Endometrium (tissue), 2 donors: ENCODE measurements around the gene KIT.
"Not testable (repeated sequence)": the region's sequence is repeated elsewhere in the genome, so short reads cannot be mapped to it uniquely, and the experiment has no call there.

ENCODE experiments used
- FAIRE-seq: peaks from 2 replicates; lab custom pipeline; 2012; peaks lifted over from hg19 to GRCh38; lab: Jason Lieb, UNC
- donor health status: control.
- donor health status: control.

Gene KIT

DNA sequence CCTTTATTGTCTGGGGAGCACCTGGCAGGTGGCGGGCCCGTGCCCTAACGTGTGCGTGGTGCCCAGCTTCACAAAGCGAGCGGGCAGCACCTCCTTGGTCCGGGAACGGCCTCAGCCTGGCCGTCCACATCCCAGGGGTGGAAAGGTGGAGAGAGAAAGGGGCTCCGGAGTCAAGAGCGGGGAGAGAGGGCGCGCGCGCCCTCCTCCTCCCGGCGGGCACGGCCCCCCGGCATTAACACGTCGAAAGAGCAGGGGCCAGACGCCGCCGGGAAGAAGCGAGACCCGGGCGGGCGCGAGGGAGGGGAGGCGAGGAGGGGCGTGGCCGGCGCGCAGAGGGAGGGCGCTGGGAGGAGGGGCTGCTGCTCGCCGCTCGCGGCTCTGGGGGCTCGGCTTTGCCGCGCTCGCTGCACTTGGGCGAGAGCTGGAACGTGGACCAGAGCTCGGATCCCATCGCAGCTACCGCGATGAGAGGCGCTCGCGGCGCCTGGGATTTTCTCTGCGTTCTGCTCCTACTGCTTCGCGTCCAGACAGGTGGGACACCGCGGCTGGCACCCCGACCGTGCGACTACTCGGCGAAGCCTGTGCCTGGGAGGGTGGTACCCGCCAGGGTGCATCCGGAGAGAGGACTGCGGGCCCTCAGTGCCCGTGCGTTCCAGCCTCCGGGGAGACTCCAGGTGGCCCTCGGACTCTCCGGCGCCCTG lies at the start of gene KIT:
TSS of gene KIT (plus strand) at position 407 of the 701 bp plus-strand sequence. CDS start at position 465, 58 bp downstream.
- FAIRE-seq, result no peak

DNA sequence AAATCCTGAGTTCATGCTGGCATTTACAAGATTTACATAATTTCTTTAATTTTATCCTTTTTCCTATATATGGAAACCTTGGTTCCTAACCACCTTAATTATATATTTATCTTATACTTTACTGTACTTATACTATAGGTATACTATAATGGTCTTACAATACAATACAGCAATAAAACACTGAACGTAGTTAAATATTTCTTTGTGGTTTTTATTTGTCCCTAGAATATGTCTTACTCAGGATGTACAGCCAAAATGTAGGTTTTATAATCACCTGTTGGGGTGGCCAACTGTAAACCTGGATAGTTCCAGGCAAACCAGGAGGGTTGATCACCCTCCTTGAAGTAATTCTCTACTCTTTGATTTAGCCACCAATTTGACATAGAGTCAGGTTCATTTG lies 48.4 kb upstream of the KIT start:
- no peak for FAIRE-seq

DNA sequence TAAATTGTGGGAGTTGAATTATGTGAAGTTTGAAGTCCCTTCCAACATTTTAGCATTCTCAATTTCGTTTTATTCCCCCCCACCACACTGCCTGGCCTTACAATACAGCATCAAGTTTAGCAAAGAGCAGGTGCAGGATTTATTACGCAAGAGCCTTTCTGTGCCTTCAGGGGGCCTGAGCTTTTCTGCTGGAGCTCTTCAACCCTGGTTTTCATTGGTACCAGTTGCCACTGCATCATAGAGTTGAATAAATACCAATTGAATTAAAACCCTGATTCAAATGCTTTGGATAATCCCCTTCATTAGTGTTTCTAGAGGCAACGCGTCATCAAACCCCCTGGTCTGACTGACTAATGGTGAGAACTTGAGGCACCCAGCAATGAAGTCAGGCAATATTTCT lies 43.6 kb upstream of the KIT start:
- no peak for FAIRE-seq

DNA sequence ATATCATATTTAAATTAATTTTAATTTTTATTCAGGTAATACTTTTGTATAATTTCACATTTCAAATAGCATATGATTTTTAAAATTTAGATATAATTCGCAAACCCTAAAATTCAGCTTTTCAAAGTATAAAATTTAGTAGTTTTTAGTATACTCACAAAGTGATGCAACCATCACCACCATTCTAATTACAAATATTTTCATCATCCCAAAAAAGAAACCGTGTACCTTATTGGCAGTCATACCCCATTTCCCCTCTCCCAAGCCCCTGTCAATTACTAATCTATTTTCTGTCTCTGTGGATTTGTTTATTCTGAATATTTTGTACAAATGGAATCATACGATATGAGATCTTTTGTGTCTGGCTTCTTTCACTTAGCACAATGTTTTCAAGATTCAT lies 37.0 kb upstream of the KIT start:
- no peak for FAIRE-seq

DNA sequence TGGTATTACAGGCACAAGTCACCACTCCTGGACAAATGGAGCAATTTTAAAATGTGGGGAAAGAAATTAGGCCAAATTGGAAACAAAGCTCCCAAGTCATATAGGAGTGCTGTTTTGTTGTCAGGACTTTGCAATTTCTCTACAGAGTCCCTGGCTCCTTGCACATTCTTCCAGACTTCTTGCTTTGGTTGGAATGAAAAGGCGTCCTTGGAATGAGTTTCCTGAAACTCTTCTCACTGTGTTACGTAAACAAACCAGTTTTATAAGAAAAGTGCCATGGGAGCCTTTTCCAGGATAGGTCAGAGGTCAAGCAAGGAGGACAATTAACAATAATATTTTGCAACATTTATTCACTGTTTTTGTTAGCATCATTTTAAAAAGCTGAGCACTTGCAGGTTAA lies 32.4 kb upstream of the KIT start:
- peak; percentile 78 for FAIRE-seq

DNA sequence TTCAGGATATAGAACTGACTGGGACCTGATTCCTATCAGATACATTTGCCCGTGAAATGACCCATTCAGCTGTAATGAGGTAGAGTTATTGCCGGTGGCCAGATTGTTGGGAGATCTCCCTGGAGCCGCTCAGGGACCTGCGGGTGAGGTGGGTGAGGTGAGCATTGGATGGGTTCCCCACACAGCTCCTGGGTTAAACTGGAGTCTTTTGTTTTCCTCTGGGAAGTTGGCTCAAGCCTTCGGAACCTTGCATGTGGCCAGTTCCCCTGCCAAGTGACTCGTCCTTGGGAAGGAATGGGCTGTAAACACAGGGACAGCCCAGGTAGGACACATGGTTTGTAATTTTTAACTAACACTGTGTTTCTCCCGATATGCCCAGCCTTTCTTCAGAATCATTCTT lies 31.6 kb upstream of the KIT start:
- no peak for FAIRE-seq

DNA sequence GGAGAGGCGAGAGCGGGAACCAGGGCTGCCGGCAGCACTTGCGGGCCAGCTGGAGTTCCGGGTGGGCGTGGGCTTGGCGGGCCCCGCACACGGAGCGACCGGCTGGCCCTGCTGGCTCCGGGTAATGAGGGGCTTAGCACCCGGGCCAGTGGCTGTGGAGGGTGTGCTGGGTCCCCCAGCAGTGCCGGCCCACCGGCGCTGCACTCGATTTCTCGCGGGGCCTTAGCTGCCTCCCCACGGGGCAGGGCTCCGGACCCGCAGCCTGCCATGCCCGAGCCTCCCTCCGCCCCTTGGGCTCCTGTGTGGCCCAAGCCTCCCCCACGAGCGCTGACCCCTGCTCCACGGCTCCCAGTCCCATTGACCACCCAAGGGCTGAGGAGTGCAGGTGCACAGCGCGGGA lies 25.2 kb upstream of the KIT start:
- FAIRE-seq, result no peak

DNA sequence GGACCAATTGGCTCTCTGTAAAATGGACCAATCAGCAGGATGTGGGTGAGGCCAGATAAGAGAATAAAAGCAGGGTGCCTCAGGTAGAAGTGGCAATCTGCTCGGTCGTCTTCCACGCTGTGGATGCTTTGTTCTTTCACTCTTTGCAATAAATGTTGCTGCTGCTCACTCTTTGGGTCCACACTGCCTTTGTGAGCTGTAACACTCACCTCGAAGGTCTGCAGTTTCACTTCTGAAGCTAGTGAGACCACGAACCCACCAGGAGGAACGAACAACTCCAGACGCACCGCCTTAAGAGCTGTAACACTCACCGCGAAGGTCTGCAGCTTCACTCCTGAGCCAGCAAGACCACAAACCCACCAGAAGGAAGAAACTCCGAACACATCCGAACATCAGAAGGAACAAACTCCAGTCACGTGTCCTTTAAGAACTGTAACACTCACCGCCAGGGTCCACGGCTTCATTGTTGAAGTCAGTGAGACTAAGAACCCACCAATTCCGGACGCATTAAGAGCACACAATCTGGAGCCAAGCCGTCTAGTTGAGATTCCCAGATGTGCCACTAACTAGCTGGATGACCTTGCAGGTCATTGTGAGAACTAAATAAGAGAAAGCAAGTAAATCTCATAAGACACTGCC lies 24.5 kb upstream of the KIT start:
- FAIRE-seq, result not testable (repeated sequence)

DNA sequence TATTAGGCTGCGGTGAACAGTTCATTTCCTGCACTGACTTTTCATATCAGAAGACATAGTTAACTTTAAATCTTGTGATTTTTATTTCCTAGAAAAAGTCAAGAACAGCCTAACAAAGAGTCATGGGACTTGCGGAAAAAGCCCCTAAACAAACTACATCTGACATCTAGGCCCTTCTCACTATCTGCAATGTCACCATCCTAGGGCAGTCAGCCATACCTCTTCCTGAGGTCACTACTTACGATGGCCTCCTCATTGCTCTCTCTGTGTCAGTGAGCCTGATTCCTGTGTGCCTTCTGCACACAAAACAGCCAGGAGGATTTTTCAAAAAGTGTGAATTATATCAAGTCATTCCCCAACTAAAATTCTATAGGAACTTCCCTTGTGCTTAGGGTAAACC lies 22.4 kb upstream of the KIT start:
- FAIRE-seq, result no peak

DNA sequence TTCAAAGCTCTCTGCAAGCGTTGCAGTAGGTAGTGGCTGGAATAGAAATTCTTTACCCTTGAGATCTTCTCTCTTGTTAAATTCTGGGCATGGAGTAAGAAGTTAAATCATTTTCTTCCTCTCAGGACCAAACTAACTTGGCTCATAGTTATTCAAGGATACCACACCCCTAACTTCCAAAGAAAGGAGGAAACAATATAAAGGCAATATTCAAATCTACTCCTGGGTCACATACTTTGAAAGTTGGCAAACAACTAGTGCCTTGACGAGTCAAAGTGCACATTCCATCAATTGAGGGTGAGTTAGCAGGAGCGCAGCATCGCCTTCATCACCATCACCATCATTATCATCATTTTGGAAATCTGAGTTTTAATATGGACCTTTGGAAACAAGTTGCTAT lies 20.4 kb upstream of the KIT start:
- FAIRE-seq, result no peak

DNA sequence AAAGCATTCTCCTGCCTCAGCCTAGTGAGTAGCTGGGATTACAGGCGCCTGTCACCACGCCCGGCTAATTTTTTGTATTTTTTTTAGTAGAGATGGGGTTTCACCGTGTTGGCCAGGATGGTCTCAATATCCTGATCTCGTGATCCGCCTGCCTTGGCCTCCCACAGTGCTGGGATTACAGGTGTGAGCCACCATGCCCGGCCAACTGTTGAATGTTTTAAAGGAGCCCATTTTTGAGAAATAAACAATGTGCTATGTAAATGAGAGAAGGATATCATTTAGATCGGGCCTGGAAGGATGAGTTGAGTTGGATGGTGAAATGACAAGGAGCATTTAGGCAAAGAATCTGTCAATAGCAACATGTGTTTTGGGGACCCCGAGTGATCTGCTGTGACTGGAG lies 16.7 kb upstream of the KIT start:
- not testable (repeated sequence) for FAIRE-seq

DNA sequence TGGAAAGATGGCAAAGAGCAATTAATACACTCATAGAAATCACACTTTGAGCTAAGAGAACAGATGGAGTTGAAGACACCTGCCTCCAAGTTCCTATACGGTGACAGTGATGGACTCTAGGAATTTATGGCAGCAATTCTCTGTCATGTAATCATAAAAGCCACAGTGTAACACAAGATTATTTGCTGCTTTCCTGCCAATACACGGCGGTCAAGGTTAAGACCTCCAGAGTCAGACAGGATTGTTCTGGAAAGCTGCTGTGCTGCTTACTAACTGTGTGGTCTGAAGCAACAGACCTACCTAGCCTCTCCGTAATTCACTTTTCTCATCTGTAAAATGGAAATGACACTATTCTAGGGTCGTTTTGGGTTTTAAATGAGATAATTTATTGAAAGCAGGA lies 14.6 kb upstream of the KIT start:
- no peak for FAIRE-seq

DNA sequence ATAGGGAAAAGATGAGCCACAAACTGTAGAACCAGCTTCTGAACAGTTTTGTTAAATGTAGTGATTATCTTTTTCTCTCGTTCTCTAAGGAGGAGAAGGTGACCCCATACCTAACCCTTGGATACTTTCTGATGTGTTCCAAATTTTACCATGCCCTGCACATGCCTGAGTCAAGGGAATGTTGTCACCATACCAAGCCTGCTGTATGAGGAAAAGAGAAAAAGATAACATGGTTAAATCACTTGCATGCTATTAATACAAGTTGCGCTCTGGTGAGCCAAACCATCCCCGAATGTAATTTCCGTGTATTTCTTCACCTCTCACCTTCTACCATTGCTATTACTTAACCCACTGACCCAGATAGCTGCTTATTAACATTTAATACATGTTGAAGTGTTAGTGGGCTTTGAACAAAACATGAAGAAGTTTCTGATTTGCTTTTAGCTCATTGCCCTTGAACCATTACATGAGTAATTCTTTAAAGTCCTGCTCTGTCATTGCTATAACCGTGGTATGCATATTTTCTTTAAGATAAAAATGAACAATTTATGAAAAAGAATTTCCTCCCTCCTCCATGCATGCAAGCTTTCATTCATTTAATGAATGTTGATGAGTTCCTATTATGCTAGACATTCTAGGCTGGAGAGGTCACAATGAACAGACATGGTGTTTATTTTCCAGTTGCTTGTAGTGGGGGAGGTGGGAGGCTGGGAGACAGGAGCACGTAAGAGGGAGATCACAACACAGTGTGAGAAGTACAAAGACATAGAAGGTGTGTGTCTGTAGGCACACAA lies 13.6 kb upstream of the KIT start:
- no peak for FAIRE-seq

DNA sequence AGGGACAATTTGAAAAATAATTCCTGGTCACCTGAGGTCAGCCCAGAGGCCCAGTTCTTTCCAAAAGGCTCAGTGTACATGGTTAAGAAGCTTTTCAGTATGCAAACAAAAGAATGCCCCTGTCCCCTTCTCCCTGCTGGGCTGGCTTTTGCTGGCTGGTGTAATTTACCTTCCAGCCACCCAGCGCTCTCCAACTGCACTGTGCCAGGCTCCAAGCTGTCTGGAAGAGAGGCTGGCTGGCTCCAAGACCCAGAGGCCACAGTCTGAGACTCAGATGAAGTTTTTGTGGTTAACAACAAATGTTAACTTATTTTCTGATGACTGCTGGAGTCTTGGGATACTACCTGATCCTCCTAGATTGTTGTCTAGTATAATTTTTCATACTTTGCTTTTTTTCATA lies 11.9 kb upstream of the KIT start:
- FAIRE-seq, result no peak

DNA sequence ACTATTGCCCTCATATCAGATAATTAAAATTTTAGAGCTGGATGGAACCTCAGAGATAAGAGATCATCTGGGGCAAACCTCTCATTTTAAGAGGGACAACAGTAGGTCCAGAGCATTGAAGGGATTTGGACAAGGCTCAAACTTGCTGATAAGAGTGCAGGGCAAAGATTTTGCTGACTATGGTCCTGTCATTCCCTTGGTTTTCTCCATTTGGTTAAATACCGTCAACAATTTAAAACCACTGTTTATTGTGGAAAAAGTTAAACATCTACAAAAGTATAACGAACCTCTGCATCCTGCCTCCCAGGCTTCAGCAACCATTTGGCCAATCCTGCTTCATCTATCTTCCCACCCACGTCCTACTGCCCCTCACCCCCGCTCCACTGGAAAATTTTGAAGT lies 10.7 kb upstream of the KIT start:
- no peak for FAIRE-seq

DNA sequence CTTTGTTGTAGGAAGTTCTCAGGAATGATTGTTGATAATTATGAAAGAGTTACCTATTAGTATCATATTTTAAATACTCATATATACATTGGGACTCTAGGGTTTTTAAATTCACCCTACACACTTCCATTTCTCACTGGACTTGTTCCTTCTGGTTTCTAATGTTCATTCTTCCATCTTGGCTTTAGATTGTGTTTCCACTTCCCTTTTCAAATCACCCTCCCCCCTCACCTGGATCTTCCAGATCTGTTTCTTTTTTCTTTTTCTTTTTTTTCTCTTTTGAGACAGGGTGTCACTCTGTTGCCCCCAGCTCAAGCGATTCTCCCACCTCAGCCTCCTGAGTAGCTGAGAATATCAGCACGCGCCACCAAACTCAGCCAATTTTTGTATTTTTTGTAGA lies 6.7 kb upstream of the KIT start:
- FAIRE-seq, result no peak

DNA sequence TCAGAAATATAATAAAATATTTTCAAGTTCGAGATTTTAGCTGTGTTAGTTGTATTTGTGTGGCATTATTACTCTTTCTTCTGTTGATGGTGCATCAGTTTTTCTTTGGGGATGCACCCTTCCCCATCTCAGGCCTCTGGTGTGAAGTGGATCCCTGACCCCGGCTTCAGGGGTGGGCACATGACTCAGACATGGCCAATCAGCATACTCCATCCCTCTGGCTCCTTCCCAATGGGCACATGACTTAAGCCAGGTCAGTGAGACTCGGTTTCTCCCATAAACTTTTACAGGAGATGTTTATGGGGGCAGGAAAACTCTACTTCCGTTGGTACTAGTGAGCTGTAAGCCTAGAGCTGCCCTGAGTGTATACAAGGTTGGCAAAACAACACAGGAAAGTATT lies 3.0 kb upstream of the KIT start:
- FAIRE-seq, result no peak

DNA sequence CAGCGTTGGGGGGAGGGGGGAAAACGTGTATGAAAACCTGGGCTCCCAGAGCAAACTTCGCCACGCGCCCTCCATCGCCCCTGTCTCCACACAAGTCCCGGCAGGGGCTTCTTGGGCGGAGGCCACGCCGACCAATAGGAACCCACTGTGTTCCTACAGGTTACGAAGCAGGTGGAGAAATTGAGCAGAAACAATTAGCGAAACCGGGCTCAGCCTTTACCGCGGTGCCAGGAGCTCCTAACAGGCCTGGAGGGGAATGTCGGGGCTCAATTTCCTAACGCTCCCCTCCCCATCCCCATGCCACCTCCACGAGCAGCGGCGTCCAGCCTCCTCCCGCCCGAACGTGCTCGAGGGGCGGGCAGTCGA lies 589 bp upstream of the KIT start:
- FAIRE-seq, result no peak

DNA sequence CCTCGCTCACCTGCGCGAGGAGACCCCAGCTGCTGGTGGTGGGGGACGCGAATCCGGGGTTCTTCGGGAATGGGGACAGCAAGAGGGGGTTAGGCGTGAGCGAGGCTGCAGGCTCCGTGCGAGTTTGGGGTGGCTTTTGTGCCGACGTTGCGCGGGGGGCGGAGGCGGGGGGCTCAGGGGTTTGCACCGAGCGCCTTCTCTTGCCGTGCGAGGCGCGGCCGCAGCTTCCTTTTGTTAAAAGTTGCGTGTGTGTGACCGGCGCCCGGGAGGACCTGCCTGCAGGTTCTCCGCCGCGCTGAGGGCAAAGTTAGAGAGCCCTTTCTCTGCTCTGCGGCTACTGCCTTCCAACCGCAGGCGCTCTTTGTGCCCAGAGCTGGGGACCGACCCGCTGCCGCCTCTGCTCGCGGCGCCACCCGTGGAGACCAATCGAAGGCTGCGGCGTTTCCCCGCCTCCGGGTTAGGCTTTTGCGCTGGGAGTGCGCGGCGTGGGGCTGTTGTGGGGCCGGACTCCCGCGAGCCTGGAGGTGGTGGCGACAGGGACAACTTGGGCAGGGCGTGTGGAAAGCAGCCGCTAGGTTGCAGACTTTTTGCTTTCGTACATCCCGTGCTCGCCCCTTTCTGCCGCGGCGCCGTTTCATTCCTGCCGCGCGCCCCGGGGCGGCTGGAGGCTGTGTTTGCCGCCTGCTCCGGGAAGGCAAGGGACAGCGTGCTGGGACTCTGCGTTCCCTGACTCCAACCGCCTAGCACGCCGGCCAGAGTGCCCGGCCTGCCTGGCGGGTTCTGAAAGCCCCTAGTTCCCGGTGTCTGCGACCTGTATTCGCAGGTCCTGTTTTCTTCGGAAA lies 716 bp downstream of the KIT start:
- no peak for FAIRE-seq

DNA sequence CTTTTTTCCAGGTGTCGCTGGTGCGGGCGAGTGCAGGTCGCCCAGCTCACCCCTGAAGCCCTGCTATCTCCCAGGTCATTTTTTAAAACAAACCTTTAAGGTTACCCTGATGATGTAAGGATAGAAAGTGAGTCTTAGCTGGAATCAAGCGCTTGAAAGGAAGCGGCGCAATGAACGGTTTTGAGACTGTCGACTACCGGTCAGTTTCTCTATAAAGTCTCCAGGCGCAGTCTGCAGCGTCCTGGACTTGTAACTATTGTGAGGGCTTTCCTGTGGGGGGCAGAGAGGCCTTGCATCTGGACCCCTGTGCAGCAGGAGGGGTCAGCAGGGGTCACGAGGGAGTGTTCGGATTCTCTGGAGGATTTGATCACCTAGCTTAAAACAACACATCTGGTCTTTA lies 1.6 kb downstream of the KIT start:
- no peak for FAIRE-seq

DNA sequence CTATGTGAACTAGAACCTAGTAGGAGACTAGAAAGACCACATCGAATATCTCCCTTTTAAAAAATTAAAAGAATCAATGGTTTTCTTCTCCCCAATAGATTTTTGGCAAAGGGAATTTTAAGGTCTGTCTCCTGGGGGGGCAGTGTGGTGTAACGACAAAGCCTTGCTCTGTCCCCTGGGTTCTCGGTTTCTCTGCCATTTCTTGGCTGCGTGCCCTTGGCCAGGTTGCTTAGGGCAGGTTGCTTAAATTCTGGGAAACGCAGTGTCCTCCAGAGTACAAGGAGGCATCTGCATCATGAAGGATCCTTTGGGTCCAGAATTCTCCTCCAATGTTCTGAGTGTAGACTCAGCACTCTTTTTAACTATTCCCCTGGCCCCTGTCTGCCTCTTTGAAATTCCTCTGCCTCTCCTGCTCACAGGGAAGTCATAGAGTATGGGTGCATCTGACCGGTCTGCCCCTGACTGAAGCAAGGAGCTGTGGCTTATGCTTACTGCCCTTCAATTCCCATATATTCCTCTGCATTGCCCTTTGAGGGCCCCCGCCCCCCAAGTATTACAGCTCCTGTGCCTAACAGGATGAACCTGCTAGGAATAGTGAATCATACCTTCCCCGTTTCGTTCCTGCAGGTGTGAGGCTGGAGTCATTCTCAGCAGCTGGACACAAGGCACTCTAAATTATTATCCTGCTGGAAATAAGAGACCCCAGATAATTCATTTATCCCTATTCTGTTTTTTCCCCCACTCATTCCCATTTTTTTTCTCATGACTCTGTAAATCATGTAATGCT lies 2.2 kb downstream of the KIT start:
- no peak for FAIRE-seq

DNA sequence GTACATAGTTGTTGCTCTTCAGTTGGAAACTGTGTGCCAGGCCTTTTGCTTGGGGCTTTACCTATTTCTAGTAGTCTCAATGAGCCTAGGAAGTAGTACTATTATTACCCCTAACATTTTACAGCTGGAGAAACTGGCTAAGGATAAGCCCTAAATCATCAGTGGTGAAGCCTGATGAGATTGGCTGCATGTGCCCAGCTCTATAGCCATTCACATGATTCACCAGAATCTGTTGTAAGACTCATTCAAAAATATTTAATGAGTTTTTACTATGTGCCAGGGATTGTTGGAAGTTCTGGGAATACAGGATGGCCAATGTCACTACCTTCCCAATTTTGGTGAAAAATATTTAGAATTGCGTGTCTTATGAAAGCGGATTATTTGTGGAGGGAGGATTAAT lies 2.8 kb downstream of the KIT start:
- FAIRE-seq, result no peak
